IPS DF 6.9 (cell line): Measurements from ENCODE around the gene U2AF2.
A peak's percentile ranks its signal among the peaks of the same experiment; 100 is the strongest.

Experiments used
- DNase-seq: peaks from one replicate; pipeline ENCODE4 v3.0.0-alpha.2; 2013; ENCODE audit warnings: low read depth, low spot score
- H3K27ac ChIP-seq: one replicate; pipeline ENCODE4 v1.5.1; 2013; ENCODE audit warnings: low read length, control low read depth
- H3K27me3 ChIP-seq: 2 replicates; pipeline ENCODE4 v1.6.1; 2013; ENCODE audit warnings: mild to moderate bottlenecking, low read length; ENCODE audit not compliant: control insufficient read depth, insufficient read depth
- H3K36me3 ChIP-seq: 2 replicates; pipeline ENCODE4 v1.6.1; 2013; ENCODE audit warnings: low read length; ENCODE audit not compliant: control insufficient read depth, insufficient read depth
- H3K4me1 ChIP-seq: 2 replicates; pipeline ENCODE4 v1.6.1; 2013; ENCODE audit warnings: low read length; ENCODE audit not compliant: control insufficient read depth, insufficient read depth
- H3K4me3 ChIP-seq: 2 replicates; pipeline ENCODE4 v1.5.1; 2013; ENCODE audit warnings: mild to moderate bottlenecking, low read length
- H3K9me3 ChIP-seq: 2 replicates; pipeline ENCODE4 v1.6.1; 2013; ENCODE audit warnings: low read length, inconsistent platforms; ENCODE audit not compliant: control insufficient read depth, insufficient read depth
- WGBS: extraction: QIAGEN DNeasy Blood & Tissue Kit; methylation state at CpG from one replicate; pipeline ENCODE4 v1.1.7; 2013; ENCODE audit warnings: mixed read lengths, missing lambda C conversion rate; ENCODE audit not compliant: insufficient read length, insufficient coverage; 5-methylcytosine and 5-hydroxymethylcytosine counted together

Gene U2AF2

GRCh38 chr19:55654868-55655647 lies at the start of gene U2AF2:
U2AF2 (plus strand) TSS chr19:55655035; CDS start chr19:55655105, 70 bp downstream.
- WGBS: no CpG with 5 or more reads among the region's 95 CpGs
- Histone ChIP-seq H3K27me3 (no peaks in the 10 kb centered on the region), H3K4me1 (peaks cover 1% of the 10 kb centered on the region; the same call in 1 of the 2 replicates), H3K4me3 (peak within 1 kb of the TSS; percentile 95), H3K27ac (no peak within 1 kb of the TSS), H3K36me3 (peaks cover 3% of the 10 kb centered on the region), H3K9me3 (no peaks in the 10 kb centered on the region)
- no peak for DNase-seq

- Histone ChIP-seq H3K36me3 (no peaks in the 10 kb centered on the region), H3K4me3 (peak overlapping the region; percentile 58; the same call in 1 of the 2 replicates), H3K27me3 (no peaks in the 10 kb centered on the region), H3K4me1 (peaks cover 1% of the 10 kb centered on the region; the same call in 1 of the 2 replicates), H3K9me3 (no peaks in the 10 kb centered on the region), H3K27ac (no peak overlapping the region)
- DNase-seq: no peak
- no CpG with 5 or more reads among the region's 43 CpGs for WGBS
Measured at GRCh38 chr19:55605207-55605636, 49.6 kb upstream of the U2AF2 start.

- H3K4me3 ChIP-seq: peak within 1 kb of the TSS; percentile 58
- WGBS: no CpG with 5 or more reads among the region's 44 CpGs
- H3K9me3 ChIP-seq: no peaks in the 10 kb centered on the region
- H3K27me3 ChIP-seq: no peaks in the 10 kb centered on the region
- H3K36me3 ChIP-seq: no peaks in the 10 kb centered on the region
- DNase-seq: no peak
- no peak within 1 kb of the TSS for H3K27ac ChIP-seq
- peaks cover 1% of the 10 kb centered on the region; the same call in 1 of the 2 replicates for H3K4me1 ChIP-seq
Measured at GRCh38 chr19:55605637-55606470, 49.0 kb upstream of the U2AF2 start, which contains the start of gene ZNF865. ZNF865 (plus strand) TSS chr19:55605647; CDS start chr19:55613619, 7,972 bp downstream.

- WGBS: no CpG with 5 or more reads among the region's 12 CpGs
- H3K4me3 ChIP-seq: peak overlapping the region; percentile 58; the same call in 1 of the 2 replicates
- no peaks in the 10 kb centered on the region for H3K27me3 ChIP-seq
- no peaks in the 10 kb centered on the region for H3K9me3 ChIP-seq
- H3K27ac ChIP-seq: no peak overlapping the region
- H3K36me3 ChIP-seq: no peaks in the 10 kb centered on the region
- peaks cover 1% of the 10 kb centered on the region; the same call in 1 of the 2 replicates for H3K4me1 ChIP-seq
- DNase-seq: no peak
Measured at GRCh38 chr19:55606471-55606787, 48.4 kb upstream of the U2AF2 start.

- Histone ChIP-seq H3K36me3 (no peaks in the 10 kb centered on the region), H3K27ac (no peak overlapping the region), H3K4me1 (peaks cover 1% of the 10 kb centered on the region; the same call in 1 of the 2 replicates), H3K4me3 (no peak overlapping the region), H3K27me3 (no peaks in the 10 kb centered on the region), H3K9me3 (no peaks in the 10 kb centered on the region)
- WGBS: no CpG with 5 or more reads among the region's 9 CpGs
- DNase-seq: no peak
Measured at GRCh38 chr19:55606817-55607216, 48.0 kb upstream of the U2AF2 start.

- WGBS: no CpG with 5 or more reads among the region's 5 CpGs
- no peak for DNase-seq
- Histone ChIP-seq H3K4me3 (no peak overlapping the region), H3K36me3 (peaks cover 5% of the 10 kb centered on the region; the same call in 1 of the 2 replicates), H3K27ac (no peak overlapping the region), H3K9me3 (no peaks in the 10 kb centered on the region), H3K4me1 (no peaks in the 10 kb centered on the region), H3K27me3 (no peaks in the 10 kb centered on the region)
Measured at GRCh38 chr19:55609326-55609725, 45.5 kb upstream of the U2AF2 start.

- Histone ChIP-seq H3K36me3 (peaks cover 23% of the 10 kb centered on the region), H3K27me3 (no peaks in the 10 kb centered on the region), H3K4me1 (no peaks in the 10 kb centered on the region), H3K4me3 (no peak overlapping the region), H3K9me3 (no peaks in the 10 kb centered on the region), H3K27ac (no peak overlapping the region)
- no peak for DNase-seq
- no CpG with 5 or more reads among the region's 15 CpGs for WGBS
Measured at GRCh38 chr19:55611300-55611982, 43.4 kb upstream of the U2AF2 start.

- Histone ChIP-seq H3K4me3 (no peak overlapping the region), H3K36me3 (peaks cover 27% of the 10 kb centered on the region), H3K27me3 (no peaks in the 10 kb centered on the region), H3K27ac (no peak overlapping the region), H3K4me1 (no peaks in the 10 kb centered on the region), H3K9me3 (no peaks in the 10 kb centered on the region)
- DNase-seq: no peak
- no CpG with 5 or more reads among the region's 3 CpGs for WGBS
Measured at GRCh38 chr19:55611983-55612645, 42.7 kb upstream of the U2AF2 start.

- no peak overlapping the region for H3K27ac ChIP-seq
- no peaks in the 10 kb centered on the region for H3K4me1 ChIP-seq
- WGBS: no CpG with 5 or more reads among the region's 27 CpGs
- H3K27me3 ChIP-seq: no peaks in the 10 kb centered on the region
- no peaks in the 10 kb centered on the region for H3K9me3 ChIP-seq
- no peak for DNase-seq
- H3K36me3 ChIP-seq: peaks cover 27% of the 10 kb centered on the region
- H3K4me3 ChIP-seq: no peak overlapping the region
Measured at GRCh38 chr19:55613396-55613795, 41.4 kb upstream of the U2AF2 start.
